Measurements from ENCODE around the gene MTHFD1L.

The MTHFD1L gene

DNA sequence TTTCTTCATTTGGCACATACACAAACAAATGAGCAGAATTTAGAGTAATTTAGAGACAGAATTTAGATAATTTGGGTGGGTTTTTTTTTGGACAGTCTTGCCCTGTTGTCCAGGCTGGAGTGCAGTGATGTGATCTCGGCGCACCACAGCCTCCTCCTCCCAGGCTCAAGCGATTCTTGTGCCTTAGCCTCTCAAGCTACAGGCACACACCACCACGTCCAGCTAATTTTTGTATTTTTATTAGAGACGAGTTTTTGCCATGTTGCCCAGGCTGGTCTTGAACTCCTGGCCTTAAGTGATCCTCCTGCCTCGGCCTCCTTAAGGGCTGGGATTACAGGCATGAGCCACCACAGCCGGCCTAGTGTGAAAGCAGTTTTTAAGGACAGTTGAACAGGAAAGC lies 127.8 kb downstream of the MTHFD1L start:
- DNase-seq = no peak

DNA sequence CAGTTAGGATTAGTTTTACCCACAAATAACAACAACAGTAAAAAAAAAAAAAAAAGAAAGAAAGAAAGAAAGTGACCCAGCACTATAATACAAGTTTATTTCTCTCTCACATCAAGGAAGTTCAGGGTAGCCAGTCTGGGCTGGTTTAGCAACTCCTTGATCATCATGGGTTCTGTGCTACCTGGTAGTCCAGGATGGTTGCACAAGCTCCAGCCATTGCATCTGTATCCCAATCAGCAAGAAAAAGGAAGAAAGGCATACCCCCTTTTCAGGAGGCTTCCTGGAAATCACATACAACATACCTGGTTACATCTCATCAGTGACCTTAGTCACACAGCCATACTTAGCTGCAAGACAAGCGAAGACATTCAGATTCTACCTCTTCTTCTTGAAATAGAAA lies 128.5 kb downstream of the MTHFD1L start:
- DNase-seq = no peak

DNA sequence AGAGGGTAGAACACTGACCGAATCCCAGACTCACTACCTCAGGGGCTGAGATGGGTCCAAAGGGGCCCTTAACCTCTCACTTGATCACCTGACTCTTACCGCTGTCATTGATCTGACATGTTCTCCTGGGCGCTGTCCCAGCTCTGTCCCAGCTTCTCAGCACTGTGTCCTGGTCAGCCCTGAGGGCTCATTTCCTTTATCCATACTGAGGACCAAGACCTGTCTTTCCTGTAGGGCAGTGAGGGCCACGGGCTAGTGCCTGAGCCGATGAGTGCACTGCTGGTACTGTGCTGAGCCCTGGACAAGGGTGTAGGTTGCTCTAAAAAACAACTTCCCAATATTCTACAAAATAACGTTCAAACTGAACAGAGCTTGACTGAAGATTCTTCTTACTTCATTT lies 131.5 kb downstream of the MTHFD1L start:
- DNase-seq = no peak

DNA sequence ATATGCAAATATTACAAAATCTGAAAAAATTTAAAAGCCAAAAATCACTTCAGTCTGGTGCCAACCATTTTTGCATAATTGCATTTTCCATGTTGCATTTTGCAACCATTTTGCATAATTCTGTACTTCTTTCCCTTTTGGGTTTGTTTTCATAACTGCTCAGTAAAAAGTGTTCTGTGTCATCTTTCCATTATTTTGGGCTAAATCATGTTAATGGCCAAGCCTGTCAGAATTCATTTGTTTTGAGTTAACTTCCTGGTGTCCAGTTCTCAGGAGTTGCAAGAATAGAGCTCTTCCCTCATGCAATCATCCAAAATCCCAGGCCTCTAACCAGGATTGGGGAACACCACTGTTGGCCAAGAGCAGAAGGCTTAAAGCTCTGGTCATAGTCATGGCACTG lies 133.6 kb downstream of the MTHFD1L start:
- DNase-seq = no peak

DNA sequence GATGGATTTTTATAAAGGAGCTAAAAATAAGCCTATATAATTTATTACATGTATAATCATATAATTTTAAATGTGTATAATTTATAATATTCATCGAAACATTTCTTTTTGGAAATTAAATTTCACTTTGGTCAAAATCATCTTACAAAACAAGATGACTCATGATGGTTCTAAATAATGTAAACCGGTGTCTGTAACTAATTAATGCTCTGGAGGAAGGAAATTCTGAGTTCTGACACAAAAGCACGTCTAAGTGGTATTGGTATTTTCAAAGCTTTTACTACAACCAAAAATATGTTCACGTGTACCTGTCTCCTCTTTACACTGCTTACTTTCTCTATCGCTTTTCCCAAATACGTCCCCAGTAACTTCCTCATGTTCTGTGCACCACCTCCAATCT lies 134.1 kb downstream of the MTHFD1L start:
- DNase-seq = no peak

DNA sequence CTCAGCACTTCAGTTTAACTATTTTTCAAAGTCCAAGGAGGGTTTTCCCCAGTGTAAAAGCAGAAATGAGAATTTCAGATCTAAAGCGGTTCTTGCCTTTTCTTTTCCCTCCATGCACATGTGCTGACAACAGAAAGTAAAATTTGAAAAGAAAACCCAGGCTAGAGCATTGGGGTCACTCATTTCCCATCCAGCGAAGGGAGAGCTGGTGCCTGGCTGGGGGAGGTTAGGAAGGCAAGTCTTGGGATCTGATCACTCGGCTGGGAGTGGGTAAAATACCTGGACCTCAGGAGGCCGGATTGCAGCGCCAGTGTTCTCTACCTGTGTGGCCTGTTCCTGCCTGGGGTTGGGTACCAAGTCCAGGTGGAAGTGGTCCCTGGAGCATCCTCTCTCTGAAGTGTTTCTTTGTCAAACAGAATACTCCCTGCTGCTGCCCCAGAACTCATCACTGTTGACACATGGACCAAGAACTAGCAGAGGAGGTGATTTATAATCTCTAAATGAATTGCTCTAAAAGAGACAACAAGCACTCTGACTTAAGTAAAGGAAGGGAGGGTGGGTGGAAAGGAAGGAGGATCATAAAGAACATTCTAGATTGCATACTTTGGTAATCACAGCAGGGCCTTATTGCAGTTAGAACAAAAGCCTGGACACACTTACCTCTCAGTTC lies 136.0 kb downstream of the MTHFD1L start:
- DNase-seq = no peak

DNA sequence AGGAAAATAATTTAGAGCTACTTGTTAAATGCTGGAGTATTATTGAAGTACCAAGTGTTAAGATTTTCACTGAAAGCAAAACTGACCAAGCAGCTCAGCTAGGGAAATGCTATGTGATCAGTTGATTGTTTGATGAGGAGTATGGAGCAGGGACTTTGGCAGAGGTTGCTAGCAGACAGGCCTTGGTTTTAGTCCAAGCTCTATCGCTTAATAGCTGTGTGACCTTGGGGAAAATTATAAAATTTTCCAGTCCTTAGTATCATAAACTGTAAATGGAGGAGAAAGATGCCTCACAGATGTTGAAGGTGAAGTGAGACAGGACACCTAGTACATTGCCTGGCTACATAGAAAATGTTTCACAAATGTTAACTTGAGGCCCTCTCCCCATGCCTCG lies 136.6 kb downstream of the MTHFD1L start:
- no peak for DNase-seq

DNA sequence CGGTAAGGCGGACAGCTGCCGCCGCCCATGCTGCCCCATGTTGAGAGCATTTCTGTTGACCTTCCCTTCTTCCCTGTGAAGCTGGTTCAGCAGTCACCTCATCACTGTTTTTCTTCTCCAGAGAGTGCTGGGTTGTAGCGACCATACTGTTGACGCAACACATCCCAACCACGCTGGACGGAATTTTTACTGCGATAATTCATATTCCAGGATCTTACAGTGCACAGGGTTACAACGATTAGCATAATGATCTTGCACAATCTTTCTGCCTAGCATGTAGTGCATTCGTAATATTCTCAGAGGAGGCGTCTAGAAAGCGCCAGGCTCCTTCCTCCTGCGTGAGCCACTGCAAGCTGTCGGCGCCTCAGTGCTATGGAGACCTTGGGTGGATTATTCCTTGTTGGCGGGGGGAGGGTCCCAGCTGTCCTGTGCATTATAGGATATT lies 137.0 kb downstream of the MTHFD1L start:
- DNase-seq = no peak

DNA sequence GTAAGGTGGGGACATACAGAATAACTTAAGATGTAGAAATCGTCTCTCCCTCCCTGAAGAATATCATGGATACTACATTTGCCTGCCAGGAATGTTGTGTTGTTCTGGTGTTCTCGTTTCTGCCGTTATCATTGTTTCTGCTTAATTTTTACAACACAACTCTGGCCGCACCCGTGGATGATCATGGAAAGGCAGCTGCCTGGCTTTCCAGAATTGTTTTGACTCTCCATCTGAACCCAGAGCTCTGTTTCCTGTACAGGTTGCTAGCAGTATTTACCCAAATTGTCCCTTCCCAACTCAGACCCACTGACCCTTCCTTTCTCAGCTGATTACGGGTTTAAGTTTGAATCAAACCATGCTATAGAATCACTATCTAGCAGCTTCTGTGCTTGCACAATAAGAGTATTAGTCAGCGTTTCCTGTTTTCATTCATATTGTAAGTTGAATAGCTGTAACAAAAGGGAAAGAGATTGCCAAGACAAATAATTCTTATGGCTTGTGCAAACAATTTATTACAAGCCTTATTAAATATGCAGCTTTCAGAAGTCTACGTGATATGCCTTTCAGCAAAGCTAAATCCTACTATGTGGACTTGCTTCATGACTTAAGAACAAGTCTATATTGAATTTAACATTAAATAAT lies 139.0 kb downstream of the MTHFD1L start:
- no peak for DNase-seq

DNA sequence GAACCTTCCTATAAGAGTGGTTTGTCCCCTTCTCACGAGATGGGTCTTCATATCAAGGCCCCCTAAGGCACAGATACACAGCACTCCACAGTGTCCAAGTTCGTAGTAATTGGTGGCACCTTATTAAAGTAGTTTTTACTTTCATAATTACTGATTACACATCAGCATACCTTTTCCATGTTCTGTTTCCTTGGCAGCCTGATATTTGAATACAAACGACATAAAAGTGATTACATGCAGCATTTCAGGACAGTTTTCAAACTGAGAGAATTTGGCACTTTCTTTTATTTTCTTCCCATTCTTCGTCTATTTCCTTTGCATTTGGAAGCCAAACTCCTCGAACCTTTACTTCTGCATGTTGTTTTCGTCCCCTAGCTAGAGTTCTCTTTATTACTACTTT lies 139.7 kb downstream of the MTHFD1L start:
- no peak for DNase-seq

DNA sequence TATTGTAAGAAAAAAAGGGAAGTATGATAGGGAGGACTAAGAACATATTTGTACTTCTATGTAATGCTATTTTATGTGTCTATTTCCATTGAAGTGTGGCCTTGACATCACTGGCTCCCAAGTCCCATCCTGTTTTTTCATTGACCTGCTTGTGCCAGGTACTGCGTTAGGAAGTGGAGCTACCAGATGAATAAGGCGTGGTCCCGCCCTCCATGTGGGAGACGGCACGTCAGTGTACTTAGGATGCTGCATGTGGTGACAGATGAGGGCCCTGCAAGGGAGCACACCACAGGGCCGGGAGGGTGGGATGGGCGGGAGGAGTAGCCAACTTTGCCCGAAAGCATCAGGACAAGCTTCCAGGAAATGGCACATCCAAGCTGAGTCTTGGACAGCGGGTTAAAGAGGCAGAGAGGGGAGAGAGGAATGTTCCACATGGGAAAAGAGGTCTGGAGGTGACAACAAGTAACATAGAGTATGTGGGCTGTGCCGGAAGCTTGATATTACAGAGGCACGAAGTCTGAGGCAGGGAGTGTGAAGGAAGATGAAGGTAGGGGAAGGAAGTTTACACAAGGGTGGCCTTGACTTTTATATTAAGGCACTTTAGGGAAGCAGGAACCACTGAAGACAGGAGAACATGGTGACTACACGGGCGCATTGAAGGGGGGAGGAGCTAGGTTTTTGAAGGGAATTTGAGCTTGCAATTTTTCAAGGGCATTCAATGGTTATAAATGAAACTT lies 140.6 kb downstream of the MTHFD1L start:
- no peak for DNase-seq

DNA sequence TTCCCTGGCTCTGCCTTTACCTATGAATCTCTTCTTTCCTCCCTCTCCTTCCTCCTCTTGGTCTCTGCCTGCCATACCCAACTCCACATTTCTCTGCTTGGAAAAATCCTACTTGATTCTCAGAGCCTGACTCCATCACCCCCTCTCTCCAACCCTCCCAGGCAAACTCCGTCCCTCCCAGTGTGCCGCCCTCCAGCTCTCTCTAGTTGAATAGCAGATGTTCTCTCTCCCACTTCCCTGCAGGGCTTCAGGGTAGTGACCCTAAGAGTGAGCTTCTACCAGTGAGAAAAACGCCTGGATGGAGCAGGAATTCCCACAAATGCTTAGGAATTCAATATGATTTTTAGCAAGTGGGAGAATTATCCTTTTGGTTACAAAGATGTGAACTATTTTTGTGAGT lies 141.6 kb downstream of the MTHFD1L start:
- DNase-seq = no peak

DNA sequence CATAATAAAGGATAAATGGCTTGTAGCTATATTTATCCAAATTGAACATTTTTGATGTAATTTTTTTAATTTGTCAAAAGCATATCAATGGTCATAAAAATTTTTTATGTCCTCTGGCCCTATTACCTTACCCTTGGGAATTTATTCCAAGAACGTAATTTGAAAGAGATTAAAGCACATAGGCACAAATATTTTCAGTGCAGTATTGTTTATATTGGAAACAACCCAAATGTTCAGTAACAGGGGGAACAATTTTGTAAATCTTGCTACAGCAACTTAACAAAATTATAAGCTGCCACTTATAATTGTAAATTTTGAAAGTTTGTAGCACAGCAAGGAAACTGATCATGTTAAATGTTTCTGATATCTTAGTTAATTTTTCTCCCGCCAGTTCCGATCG lies 142.4 kb downstream of the MTHFD1L start:
- DNase-seq = no peak

DNA sequence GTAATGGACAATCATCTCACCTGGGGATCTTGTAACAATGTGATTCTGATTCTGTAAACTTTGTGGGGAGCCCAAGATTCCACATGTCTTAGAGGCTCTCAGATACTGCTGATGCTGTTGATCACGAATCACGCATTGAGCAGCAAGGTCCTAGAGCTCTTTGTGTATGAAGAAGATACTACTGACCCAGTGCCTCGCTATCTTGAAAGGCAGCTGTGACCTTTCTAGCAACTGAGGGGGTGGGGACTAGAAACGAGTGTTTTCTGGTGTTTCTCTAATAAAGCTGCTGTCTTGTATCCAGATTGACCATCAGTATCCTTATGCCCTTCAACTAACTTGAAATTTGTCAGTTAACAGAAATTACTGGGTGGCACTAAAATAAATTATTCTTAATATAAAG lies 142.9 kb downstream of the MTHFD1L start:
- no peak for DNase-seq

DNA sequence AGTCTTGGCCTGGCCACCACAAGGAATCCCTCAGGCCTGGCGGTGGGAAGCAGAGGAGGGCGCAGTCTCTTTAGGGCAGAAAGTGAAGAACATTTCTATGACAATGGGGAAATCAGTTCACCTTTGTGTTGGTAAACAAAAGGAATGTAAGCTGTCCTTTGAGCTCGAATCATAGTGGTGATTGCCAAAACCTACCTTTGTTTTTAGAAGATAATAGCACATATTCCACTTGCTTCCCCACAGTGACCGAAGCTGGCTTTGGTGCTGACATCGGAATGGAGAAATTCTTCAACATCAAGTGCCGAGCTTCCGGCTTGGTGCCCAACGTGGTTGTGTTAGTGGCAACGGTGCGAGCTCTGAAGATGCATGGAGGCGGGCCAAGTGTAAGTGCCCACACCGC lies 144.1 kb downstream of the MTHFD1L start:
- DNase-seq = no peak

DNA sequence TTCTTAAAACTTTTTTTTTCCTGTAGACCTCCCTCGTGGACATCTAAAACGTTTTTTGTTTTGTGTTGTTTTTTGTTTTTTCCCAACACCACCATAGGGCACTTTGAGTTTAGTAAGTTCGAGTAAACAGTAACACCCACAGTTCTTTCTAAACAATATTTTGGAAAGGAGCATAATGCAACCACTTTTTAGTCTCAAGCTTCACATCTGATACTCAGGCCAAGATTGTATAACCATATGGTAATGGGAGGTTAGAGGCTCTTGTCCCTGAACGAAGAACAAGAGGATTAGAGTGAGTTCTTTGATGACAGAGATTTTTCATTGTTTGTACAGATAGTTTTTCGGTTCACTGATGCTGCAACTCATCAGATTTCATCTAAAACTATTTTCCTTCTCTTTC lies 144.6 kb downstream of the MTHFD1L start:
- DNase-seq = no peak

DNA sequence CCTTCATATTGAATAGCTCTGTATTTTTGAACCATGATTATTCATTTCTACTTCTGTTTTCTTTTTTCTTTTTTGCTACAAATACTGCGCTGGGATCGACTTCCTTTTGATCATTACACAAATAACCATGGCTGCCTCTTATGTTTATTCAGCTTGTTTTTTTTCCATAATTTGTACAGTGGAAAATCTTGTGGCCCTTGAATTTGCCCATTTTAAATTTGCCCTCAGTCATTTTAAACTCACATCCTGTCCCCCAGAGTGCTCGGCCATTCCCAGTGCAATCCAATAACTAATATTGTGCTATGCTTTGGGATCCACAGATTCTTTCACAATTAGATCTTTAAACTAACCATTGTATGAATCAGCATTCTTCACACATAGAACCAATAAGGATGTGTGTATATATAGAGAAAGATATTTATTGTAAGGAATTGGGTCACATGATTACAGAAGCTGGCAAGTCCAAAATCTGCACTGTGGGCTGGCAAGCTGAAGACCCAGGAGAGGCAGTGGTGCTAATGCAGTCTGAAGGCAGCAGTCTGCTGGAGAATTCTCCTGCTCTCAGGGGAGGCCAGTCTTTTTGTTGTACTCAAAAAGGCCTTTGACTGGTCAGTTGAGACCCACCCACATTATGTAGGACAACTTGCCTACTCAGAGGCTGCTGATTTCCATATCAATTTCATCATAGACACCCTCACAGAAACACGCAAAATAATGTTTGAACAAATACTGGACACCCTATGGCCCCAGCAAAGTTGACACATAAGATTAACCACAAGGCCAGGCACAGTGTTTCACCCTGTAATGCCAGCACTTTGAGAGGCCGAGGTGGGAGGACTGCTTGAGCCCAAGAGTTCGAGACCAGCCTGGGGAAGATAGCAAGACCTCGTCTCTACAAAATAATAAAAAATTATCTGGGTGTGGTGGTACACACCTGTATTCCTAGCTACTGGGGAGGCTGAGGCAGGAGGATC lies 147.1 kb downstream of the MTHFD1L start:
- no peak for DNase-seq

DNA sequence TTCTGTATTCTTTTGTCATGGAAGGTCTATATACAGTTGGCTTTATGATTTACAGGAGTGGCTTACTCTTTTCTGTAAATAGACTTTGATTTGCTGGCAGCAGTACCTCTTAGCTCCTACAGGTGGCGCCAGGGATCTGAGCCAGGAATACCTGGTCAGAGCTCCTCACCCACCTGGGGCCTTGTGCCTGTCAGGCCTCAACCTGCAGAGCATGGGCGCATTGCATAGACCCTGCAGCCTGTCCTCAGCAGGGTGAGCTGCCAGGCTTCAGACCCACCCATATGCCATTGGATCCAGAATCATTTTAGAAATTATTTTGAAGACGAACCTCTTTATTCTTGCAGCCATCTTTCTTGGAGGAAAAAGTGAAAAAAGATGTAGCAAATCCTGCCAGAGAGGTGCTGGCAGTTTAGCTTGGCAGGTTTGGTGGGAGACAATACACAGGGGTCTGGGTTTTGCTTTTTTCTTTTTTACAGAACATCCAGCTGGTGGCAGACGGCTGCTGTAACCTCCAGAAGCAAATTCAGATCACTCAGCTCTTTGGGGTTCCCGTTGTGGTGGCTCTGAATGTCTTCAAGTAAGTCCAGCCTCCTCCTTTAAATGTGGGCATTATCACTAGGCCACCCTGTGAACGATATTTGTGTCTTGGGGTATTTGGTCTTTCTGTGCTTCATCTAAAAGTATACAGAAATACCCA lies 149.1 kb downstream of the MTHFD1L start:
- peak; percentile 70 for DNase-seq

DNA sequence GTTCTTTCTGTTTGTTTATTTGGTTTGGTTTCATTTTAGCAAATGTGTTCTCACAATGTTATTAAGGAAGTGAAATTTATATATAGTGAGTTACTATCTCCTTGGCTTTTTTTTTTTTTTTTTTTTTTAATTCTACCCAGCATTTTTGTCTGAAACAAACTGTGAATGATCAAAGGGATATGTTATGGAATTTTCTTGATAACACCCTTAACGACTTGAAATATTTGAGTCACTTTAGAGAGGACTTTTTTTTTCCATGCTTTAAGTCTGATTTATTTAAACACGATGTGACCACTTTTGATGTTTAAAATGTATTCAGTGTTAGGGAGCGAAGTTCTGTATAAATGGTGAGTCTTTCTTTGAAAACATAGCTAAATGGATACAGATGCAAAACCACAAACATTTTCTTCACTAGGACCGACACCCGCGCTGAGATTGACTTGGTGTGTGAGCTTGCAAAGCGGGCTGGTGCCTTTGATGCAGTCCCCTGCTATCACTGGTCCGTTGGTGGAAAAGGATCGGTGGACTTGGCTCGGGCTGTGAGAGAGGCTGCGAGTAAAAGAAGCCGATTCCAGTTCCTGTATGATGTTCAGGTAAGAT lies 149.7 kb downstream of the MTHFD1L start:
- no peak for DNase-seq

DNA sequence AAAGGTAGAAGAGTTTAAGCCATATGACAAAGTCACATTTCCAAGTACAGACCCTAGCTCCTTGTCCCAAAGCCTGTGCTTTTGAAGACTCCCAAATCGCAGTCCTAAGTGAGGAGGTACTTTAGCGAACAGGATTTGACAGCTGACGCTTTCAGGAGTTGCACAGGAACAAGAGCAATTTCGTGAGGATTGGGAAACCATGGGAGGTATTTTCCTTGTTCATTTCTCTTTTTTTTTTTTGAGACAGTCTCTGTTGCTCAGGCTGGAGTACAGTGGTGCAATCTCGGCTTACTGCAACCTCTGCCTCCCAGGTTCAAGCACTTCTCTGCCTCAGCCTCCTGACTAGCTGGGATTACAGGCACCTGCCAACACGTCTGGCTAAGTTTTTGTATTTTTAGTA lies 150.6 kb downstream of the MTHFD1L start:
- DNase-seq = no peak

DNA sequence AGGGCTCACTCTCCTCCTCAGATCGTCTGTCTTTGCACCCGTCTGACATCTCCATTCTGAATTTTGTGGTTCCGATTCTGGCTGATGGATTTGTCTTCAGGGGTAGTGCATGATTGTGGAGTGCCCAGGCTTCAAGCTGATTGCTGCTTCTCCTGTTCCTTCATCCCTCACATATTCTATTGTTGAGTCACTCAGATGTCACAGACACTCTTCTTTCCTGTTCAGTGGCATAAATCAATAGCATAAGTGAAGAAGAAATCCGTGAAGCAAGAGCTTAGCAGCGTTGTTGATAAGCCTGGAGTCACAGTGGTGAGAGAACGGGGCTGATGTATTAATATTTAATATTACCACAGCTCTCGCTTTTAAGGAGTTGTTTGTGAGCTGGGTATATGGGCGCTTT lies 152.5 kb downstream of the MTHFD1L start:
- DNase-seq = no peak
